ENCODE measurements around the gene IFT74. TPM values are rescaled to one million over a fixed set of nuclear protein-coding genes. Genes with fewer than 3 reads are reported as not detected.

IFT74 gene
- total and polyA plus RNA-seq, 2 of the 13 experiments (the other 11 are each of a cell fraction or from before 2014, with no cell fraction given): 4.2 to 12.3 TPM

GRCh38 chr9:26955921-26956859, at the start of gene IFT74 (continued):
- TF ChIP-seq ZNF781 (CRISPR knock-in tag; IDR thresholded peaks at IDR 0.05; ENCODE audit: borderline replicate concordance, not compliant biosample characterization) (no peak), PAWR (CRISPR knock-in tag; IDR thresholded peaks at IDR 0.05; ENCODE audit: borderline replicate concordance) (0 out of 2 replicates have a peak, but pooled peaks have one; percentile 36), KLF12 (CRISPR knock-in tag; IDR thresholded peaks at IDR 0.05; ENCODE audit: borderline replicate concordance) (no peak), ZNF615 (CRISPR knock-in tag; IDR thresholded peaks at IDR 0.05; ENCODE audit: borderline replicate concordance) (no peak), U2AF2 (IDR thresholded peaks at IDR 0.05; ENCODE audit: low read depth, low read length) (no peak), SNAPC5 (CRISPR knock-in tag; IDR thresholded peaks at IDR 0.05; ENCODE audit: borderline replicate concordance) (no peak), NR1H2 (CRISPR knock-in tag; IDR thresholded peaks at IDR 0.05; ENCODE audit: borderline replicate concordance, low read depth) (no peak), NCOA5 (CRISPR knock-in tag; IDR thresholded peaks at IDR 0.05) (no peak), DR1 (CRISPR knock-in tag; IDR thresholded peaks at IDR 0.05) (peak; percentile 64; the same call in 1 of the 2 replicates), ZNF709 (CRISPR knock-in tag; IDR thresholded peaks at IDR 0.05) (0 out of 2 replicates have a peak, but pooled peaks have one; percentile 63), ZNF782 (CRISPR knock-in tag; IDR thresholded peaks at IDR 0.05; ENCODE audit: borderline replicate concordance) (peak; percentile 79; the same call in 1 of the 2 replicates), ATAD3A (CRISPR knock-in tag; IDR thresholded peaks at IDR 0.05) (no peak), USF2 (IDR thresholded peaks at IDR 0.05; ENCODE audit: low read depth, low read length) (no peak), USF2 (CRISPR knock-in tag; IDR thresholded peaks at IDR 0.05; ENCODE audit: borderline replicate concordance) (no peak), ZNF331 (CRISPR knock-in tag; IDR thresholded peaks at IDR 0.05) (peak; percentile 55; the same call in 1 of the 2 replicates), HNRNPLL (IDR thresholded peaks at IDR 0.05; ENCODE audit: low read depth, low read length, poor library complexity, severe bottlenecking) (peak; percentile 86), POGK (CRISPR knock-in tag; conservative IDR thresholded peaks at IDR 0.05) (no peak), ZNF280B (CRISPR knock-in tag; IDR thresholded peaks at IDR 0.05; ENCODE audit: borderline replicate concordance) (peak; percentile 36; the same call in 1 of the 2 replicates)

Measured in HepG2 (cell line).